LNCAP (cell line): ENCODE data around the gene CPSF4.

Experiments used
- TF ChIP-seq, protein P1 (sequence below): fragments of 450-650 bp; IDR thresholded peaks from 2 replicates; pipeline ENCODE4 v1.5.1; 2017; ENCODE audit warnings: mild to moderate bottlenecking

Gene CPSF4

DNA sequence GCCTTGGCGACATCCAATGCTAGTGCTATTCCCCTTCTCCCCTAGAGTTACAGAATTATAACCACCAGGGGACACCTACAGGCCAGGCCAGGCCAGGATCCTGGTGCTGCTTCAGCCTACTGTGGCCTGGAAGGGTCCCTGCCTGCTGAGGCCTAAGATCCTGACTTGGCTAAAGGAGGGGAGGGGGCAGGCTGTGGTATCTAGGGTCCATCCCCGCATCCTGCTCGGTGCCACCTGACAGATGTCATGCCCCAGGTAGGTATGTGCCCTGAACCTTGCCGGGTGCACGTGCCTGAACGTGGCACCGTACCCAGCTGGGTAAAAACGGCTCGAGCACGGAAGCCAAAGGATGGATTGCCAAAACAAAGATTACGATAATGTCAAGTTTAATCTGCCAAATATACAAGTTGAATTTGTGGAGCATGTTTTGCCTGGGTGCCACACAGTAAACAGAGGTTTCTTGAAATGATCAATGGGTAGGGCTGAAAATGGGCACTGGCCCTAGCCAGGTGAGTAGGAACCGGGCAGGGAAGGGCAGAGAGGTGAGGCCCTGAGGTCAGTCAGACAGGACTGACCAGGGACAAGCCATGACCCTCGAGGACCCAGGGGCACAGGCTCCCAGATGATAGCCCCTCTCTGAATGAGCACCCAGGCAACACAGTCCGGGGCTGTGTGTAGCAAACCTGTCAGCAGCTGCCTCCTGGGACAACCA, 43.0 kb upstream of the CPSF4 start:
- TF ChIP-seq, protein P1, sequence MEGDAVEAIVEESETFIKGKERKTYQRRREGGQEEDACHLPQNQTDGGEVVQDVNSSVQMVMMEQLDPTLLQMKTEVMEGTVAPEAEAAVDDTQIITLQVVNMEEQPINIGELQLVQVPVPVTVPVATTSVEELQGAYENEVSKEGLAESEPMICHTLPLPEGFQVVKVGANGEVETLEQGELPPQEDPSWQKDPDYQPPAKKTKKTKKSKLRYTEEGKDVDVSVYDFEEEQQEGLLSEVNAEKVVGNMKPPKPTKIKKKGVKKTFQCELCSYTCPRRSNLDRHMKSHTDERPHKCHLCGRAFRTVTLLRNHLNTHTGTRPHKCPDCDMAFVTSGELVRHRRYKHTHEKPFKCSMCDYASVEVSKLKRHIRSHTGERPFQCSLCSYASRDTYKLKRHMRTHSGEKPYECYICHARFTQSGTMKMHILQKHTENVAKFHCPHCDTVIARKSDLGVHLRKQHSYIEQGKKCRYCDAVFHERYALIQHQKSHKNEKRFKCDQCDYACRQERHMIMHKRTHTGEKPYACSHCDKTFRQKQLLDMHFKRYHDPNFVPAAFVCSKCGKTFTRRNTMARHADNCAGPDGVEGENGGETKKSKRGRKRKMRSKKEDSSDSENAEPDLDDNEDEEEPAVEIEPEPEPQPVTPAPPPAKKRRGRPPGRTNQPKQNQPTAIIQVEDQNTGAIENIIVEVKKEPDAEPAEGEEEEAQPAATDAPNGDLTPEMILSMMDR, result no peak

DNA sequence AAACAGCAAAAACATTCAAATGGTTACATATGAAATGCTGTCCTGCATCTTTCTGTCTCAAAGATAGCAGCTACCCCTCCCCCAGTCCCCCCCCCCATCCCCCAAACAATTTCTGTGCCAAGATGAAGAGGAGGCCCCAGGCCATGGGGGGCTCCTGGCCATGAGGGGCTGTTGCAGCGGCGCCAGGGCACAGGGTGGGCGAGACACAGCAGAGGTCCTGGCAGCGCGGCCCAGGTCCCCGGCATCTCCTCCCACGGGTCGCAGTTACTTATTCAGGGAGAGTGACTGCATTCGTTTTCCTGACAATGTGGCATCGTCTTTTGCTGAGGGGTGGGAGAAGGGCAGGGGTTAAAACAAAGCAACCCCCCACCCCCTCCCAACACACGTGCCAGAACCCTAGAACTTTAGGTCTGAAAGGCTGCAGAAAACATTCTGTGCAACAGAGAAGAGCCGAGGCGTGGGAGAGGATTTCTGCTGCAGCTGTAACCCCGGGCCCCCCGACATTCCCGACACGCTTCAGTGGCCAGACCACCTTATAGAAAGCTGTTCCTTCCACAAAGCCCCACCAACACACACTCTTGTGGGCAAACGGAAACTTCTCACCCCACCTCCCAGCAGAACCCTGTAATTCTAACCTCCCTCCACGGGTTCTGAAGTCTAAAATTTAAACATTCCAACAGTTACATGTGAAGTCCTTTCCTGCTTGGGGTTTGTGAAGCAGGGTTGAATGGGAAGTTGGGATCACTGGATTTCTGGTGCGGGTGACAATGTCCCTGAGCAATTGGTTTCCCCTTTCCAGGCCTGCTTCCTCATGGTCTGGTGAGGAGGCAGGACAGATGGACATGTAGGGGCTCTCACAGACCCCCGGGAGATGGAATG, 42.1 kb upstream of the CPSF4 start:
- TF ChIP-seq, protein P1, result no peak

DNA sequence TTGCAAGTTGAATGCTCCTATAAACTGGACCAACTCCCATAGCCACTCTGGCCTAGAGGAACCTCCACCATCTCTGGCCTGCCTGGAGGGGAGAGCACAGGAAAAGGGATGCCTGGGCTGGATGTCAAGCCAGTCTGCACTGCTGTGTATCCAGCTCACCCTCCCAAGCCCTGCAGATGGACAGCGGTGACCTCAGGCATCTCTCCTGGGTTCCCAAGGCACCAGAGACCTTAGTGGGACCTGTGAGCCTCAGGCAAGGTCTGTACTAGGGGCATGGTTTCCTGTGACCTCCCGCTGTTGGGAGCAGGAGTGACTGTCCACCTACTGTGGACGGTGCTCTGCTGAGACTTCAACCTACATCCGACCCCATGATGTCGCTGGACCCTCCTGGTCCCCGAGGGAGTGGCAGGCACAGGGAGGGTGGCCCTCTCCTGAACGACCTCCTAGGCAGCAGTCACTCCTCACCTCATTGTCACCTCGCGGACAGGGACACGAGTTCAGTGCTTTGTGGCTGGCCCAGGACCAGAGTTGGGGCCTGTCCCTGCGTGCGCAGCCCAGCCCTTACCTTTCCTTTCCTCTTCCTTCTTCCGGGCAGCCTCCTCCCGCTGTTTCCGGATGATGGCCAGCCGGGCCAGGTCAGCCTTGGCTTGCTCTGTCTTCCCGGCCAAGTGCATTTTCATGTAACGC, 41.3 kb upstream of the CPSF4 start:
- TF ChIP-seq, protein P1, result no peak

DNA sequence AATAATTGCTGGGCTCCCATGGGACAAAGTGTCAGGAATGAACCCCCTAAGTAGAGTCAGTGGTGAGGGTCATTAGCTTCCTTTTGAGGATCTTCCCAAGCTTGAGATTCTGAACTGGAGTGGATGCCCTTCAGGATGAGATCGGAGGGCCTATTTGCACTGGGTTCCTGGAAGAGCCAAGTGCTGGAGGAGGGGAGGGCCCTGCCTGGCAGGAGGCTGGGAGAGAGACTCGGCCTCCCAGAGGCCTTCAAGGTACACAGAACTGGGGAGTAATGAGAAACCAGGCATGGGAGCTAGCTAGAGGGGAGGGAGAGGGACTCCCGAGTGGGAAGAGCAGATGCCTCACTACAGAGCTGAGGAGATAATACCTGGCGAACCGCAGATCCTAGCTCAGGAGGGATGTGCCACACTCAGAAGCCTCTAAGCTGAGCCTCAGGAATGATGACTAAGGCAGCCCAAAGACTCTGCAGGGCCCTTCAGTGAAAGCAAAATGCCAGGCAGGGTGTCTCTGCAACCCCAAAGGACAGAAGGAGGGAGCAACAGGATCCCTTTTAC, 39.8 kb upstream of the CPSF4 start:
- TF ChIP-seq, protein P1, result no peak

DNA sequence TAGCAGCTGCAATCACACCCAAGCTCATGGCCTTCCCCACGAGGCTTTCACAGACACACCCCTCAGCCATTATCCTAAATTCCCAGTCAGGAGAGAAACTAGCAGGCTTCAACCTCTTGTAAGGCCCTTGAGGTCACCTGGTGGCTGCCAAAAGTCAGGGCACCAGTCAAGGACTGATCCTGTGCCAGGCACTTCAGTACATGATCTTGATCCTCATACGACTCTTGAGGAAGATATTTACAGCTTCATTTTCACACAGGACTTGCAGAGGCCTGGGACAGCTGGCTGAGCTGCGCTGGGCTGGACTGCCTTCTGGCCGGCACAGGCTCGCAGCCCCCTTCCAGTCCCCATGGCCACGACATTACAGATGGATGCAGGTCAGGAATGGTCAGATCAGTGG, 39.1 kb upstream of the CPSF4 start:
- TF ChIP-seq, protein P1, result no peak

DNA sequence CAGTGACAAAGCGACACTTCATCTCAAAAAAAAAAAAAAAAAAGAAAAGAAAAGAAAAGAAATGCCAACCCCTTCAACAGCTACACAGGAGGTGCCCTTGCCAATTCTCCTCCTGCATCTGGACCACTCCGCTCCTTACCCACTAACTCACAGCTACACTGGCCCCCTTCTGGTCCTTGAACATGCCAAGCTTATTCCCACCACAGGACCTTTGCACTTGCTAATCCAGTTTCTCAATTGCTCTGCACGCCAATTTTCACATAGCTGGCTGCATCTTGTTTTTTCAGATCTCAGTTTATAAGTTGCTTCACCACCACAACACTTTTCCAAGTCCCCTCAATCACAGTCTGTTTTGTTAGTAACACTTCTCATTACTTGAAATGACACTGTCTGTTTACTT, 35.9 kb upstream of the CPSF4 start:
- TF ChIP-seq, protein P1, result no peak

DNA sequence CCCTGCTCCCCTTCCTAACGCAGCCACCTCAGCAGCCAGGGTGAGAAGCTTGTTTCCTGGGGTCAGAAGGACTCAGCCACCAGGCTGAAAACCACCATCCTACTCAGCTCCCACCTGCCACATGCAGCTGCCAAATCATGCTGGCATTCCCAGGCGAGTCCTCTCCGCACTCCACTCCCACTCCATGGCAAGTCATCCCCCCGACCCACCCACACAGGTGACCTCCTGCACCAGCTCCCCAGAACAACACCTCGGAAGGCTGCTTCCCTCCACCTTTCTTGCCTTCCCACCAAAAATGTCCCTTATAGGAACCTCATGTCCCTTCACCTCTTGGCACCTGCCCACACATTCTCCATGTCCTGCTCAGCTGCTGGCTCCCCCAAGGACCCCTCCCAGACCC, 35.0 kb upstream of the CPSF4 start:
- TF ChIP-seq, protein P1, result no peak
